Measurements from ENCODE around the gene UMPS.

Gene UMPS

DNA sequence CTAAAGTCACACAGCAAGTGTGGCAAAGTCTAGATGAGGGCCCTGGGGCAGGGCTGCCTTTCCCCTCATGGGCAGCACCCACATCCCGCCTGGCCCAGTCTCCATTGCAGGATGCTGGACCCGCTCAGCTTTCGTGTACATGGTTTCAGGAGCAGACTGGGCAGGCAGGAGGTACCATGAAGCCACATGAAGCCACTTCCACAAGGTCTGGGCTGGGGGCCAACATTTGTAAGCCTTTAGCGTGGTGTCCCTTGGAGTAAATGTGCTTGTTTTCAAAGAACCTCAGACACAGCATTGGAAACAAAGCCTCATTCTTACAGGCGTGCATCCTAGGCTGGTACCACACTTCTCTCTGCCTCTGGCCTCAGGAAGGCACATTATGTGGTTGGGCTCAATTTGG lies 34.5 kb downstream of the UMPS start:
- DNase-seq = no peak

GRCh38 chr3:124765197-124765840 lies 35.1 kb downstream of the UMPS start:
- no peak for DNase-seq

DNA sequence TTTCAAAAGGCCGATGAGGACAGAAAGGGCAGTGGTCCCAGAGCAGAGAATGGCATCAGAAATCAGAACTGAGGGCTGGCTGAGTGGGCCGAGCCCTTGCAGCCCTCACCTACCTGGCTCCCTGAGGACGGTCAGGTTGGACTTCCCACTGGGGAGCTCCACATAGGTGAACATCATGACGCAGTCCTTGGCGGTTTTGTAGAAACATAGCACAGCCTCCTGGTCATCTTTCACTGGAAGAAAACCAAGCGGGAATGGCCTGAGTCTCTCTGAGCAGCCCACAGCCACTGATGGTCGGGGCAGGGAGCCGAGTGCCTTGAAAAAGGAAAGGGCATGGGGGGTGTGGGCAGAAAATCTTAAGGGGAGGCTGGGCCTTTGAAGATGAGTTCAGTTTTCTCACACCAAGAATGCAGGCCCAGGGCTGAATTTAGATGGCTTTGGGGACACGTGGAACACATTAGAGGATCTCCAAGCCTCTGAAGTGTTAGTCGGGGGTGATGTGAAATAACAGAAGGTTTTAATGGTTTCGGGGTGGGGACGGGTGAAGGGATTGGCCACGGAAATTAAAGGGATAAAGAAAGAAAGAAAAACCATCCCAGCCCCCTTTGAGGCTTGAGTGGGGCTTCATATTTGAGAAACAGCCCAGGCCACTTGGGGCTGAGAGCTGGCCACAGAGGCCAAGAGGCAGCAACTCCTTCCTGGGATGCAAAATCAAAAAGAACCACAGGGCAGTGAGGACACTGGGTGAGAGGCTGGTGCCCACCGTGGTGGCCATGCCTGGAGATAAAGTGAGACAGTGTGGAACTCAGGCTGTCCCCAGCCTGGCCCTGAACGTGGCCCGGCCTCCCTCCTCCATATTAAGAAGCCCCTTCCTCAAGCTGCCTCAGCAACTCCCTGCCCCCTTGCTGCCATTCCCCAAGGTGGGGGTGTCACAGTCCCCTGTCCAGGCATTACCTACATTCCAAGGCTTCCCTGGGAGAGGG lies 36.2 kb downstream of the UMPS start:
- DNase-seq = no peak

DNA sequence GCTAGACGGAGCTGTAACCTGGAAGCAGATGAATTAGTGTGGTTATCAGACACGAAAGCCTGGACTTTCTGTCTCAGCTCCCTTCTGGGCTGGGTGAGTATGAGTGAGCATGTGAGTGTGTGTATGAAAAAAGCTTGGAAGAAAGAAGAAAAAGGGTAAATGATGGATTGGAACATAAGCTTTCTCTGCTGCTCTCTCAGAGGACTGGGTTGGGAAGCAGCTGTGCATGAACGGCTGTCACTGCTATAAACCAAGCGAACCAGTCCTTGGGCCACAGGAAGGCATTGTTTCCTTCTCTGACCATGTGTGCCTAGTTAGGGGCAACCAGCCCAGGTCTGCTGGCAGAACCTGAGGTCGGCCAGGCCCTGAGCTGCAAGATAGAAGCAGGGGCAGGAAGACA lies 37.0 kb downstream of the UMPS start:
- no peak for DNase-seq

- DNase-seq = no peak
Observed at GRCh38 chr3:124767691-124768090, 37.4 kb downstream of the UMPS start.

GRCh38 chr3:124768812-124769211 lies 38.6 kb downstream of the UMPS start:
- DNase-seq = no peak

DNA sequence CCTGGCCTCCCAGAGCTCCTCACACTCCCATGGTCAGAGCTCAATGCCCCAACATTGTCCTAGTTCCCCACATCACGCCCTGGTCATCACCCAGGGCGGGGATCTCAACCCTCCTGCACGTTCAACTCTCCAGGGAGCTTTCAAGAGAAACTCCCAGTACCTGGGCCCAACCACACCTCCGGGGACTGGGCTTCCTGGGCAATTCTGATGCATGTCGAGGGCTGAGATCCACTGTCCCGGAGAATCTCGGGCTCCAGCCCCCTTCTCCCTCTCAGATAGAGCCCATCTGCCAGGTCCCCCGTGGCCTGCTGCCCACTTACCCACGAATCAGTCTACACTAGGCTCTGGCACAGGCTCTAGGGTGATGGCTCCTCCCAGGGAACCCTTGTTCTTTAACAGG lies 39.2 kb downstream of the UMPS start:
- DNase-seq = no peak

- no peak for DNase-seq
Observed at GRCh38 chr3:124770336-124771082, 40.3 kb downstream of the UMPS start.

DNA sequence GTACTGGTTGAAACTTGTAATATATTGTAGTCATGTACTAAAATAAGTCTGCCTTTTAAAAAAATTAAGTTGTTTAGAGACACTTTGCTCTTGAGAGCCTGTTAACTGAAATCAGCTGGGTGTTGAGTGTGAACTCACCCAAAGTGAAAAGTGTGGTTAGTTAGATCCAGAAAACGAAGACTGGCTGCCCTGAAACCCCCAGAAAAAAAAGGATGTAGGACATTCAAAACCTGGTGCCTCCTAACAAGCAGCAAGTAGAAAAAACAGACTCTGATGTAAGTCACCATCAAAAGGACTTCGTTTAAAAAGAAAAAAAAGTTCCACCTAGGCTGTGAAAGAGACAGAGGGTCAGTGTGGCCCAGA lies 40.8 kb downstream of the UMPS start:
- DNase-seq = no peak

DNA sequence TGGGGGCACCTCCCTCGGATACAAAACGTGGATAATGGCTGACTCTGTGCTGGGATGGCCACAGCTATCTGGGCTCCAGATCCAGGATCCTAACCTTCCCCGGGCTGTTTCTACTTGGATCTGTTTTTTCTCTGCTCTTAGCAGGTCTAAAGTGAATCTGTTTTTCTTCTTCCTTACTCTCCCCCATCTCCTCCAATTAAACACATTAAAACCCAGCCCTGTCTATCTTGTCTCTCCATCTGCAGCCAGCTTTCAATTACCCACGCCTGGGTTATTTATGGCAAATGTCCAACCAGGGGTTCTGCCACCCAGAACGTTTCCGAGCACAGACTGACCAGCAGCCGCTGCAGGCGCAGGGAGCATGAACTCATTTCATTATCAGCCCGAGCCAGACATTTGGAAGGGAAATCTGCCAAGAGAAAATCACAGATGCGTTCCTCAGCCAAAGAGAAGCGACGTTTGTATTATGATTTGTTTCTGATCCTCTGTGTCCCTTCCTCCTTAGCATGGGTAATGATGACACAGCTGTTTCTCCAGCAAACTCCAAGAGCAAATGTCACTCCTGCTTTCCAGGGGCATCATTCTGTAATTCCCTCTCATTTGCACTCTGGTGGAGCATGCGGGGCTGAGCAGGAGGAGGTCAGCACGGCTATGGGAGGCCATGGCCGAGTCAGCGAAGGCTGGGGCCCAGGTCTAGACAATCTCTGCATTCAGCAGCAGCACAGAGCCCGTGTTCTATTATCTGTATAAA lies 42.0 kb downstream of the UMPS start:
- peak; percentile 54 for DNase-seq

DNA sequence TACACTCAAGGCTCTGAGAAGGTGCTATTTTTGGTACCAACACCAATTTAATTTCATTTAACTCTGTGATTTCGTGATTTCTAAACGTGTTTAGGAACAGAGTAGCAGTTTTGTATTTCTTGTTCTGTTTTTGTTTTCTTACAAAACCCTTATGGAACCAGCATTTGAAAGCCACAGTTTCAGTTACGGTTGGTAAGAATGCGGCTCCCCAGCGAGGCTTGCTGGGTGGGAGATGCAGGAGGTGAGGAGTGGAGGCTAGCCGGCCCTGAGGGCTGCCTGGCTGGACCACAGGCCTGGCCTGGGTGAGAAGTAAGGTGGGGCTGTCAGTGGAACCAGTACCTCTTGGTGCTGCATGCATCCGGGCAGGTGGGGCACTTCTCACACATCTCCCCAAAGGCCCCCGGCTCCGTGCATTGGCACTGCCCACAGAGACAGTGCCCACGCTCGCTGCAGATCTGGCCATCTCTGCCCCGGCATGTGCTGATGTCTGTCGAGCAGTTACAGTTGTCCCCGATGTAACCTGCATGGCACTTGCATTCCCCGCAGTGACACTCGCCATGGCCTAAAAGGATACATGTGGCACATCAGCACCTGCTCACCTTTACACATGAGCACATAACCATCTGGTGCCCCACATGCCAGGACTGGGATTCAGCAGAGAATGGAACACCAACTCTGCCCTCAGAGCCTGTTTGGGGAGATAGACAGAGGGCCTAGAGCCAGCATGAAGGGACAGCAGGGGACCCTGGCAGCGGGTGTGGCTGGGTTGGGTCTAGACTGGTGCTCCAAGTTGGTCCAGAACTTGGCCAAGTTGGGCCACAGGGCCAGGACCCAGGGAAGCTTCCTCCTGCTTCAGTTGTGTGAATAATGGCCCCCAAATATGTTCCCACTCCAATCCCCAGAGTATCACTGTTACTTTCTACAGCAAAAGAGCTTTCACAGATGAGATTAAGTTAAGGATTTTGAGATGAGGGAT lies 43.4 kb downstream of the UMPS start:
- DNase-seq = peak; percentile 74

DNA sequence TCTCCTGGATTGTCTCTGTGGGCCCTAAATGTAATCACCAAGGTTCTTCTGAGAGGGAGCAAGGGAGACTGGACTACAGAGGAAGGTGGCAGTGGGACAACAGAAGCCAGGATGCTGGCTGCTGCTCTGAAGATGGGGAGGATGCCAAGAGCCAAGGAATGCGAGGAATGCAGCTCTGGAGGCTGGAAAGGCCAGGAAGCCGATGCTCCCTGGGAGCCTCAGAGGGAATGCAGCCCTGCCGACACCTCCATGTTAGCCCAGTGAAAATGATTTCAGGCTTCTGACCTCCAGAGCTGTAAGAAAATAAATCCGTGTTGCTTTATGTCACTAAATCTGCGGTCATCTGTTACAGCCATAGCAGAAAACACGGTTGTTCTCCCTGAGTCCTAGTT lies 44.1 kb downstream of the UMPS start:
- no peak for DNase-seq

DNA sequence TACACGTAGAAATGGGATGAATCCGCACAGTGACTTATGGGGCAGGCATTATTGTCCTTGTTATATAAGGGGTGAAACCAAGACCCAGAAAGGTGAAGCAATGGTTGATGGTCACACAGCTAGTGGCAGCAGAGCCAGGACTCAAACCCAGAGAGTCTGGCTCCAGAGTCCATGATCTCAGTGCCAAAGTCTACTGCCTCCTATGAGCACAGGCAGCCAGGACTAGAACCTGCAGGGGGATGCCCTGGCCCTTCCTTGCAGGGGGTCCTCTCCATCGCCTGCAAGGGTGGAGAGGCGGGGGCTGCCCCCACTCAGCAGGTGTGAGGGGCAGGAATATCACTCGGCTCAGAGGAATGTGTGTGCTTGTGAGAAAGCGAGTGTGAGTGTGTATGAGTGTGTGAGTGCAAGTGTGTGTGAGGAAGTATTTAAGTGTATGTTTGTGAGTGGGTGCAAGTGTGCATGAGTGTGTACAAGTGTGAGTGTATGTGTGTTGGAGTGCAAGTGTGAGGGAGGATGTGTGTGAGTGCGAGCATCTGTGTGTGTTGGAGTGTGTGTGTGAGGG lies 44.7 kb downstream of the UMPS start:
- DNase-seq = no peak

- DNase-seq = peak; percentile 51
Observed at GRCh38 chr3:124775877-124776276, 45.6 kb downstream of the UMPS start.

- DNase-seq = no peak
Observed at GRCh38 chr3:124776856-124777255, 46.6 kb downstream of the UMPS start.

DNA sequence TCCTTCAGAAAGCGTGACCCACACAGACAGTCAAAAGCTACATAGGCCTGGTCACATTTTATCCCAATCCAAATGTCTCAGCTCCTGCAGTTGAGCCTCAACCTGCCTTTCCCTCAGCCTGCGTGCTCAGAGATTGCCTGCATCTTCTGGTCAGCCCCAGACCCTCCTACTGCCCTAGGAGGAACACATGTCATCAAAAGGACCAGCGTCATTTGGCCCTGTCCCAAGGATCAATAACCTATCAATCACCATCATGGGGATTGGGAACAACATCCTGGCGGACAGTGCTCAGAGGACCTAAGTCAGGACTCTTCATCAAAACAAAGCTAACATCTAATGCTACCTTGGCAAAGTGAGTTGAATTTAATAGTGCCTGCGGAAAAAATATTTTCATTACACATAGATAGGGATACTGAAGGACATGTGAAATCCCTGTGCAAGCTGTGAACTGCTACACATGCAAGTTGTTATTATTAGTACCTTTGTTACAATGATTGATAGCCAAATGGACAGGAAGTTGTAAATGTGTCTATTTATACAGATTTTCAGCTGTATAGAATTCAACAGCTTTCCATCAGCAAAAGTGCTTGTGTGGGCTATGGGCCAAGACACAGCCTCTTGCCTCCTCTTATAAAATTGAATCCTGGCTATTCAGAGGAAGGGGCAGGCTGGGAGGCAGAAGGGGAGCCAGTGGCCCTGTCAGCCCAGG lies 47.7 kb downstream of the UMPS start:
- DNase-seq = no peak

GRCh38 chr3:124779116-124779515 lies 48.9 kb downstream of the UMPS start:
- no peak for DNase-seq

DNA sequence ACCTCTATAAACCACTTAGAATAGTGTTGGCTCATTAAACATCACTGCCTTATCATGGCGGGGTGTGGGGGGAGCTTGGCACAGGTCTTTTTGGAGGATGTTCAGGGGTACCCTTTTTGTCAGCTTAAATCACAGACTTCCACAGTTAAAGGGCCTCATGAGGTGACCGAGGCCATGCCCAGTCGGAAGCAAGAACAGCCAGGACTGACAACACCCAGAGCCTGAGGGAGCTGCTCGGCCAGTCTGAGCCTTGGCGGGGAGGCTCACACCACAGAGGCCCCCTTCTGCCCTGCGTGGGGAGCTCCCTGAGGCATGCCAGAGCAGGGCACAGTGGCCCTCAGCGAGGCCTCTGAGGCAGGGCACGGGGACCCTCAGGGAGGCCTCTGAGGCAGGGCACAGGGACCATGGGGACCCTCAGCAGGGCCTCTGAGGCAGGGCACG lies 49.5 kb downstream of the UMPS start:
- DNase-seq = no peak

GRCh38 chr3:124780356-124780755 lies 50.1 kb downstream of the UMPS start:
- DNase-seq = no peak

- DNase-seq = no peak
Observed at GRCh38 chr3:124780761-124781475, 50.7 kb downstream of the UMPS start.
